GM21367 (cell line): ENCODE data around the gene BCL2L14.

ENCODE experiments used
- ATAC-seq: cut with Tn5 transposase; IDR thresholded peaks from one replicate; pipeline ENCODE4 v1.9.1; 2021; ENCODE audit not compliant: unreplicated experiment

BCL2L14 gene

GRCh38 chr12:12054993-12055392 is 15.7 kb upstream of the BCL2L14 start:
- no peak for ATAC-seq

GRCh38 chr12:12056951-12057350 is 13.8 kb upstream of the BCL2L14 start:
- no peak for ATAC-seq

- no peak for ATAC-seq
Observed at GRCh38 chr12:12064596-12064995, 6.1 kb upstream of the BCL2L14 start.

GRCh38 chr12:12068751-12069150 is 2.0 kb upstream of the BCL2L14 start:
- ATAC-seq = no peak

GRCh38 chr12:12069821-12070548 is 754 bp upstream of the BCL2L14 start:
- ATAC-seq = no peak

- no peak for ATAC-seq
Observed at GRCh38 chr12:12072064-12072760, 1.5 kb downstream of the BCL2L14 start.

GRCh38 chr12:12079291-12079690 is 8.6 kb downstream of the BCL2L14 start:
- ATAC-seq = no peak

- no peak for ATAC-seq
Observed at GRCh38 chr12:12081836-12082497, 11.2 kb downstream of the BCL2L14 start.

- no peak for ATAC-seq
Observed at GRCh38 chr12:12083688-12084087, 12.9 kb downstream of the BCL2L14 start.

GRCh38 chr12:12086362-12086761 is 15.6 kb downstream of the BCL2L14 start:
- ATAC-seq = no peak

GRCh38 chr12:12086973-12087692 is 16.4 kb downstream of the BCL2L14 start:
- no peak for ATAC-seq

GRCh38 chr12:12087693-12088034 is 16.9 kb downstream of the BCL2L14 start:
- ATAC-seq = no peak

- ATAC-seq = no peak
Observed at GRCh38 chr12:12088147-12088546, 17.4 kb downstream of the BCL2L14 start.

GRCh38 chr12:12088761-12089160 is 18.0 kb downstream of the BCL2L14 start:
- no peak for ATAC-seq

- no peak for ATAC-seq
Observed at GRCh38 chr12:12091071-12091470, 20.3 kb downstream of the BCL2L14 start.

- no peak for ATAC-seq
Observed at GRCh38 chr12:12091977-12092663, 21.4 kb downstream of the BCL2L14 start.

GRCh38 chr12:12094481-12094880 is 23.7 kb downstream of the BCL2L14 start:
- no peak for ATAC-seq

- ATAC-seq = no peak
Observed at GRCh38 chr12:12095021-12095420, 24.3 kb downstream of the BCL2L14 start.

GRCh38 chr12:12097891-12098690 is 27.4 kb downstream of the BCL2L14 start:
- no peak for ATAC-seq

- ATAC-seq = no peak
Observed at GRCh38 chr12:12098691-12099015, 27.9 kb downstream of the BCL2L14 start.
